ENCODE results near the gene COPG2. TPM values are rescaled to one million over a fixed set of nuclear protein-coding genes. Genes with fewer than 3 reads are reported as not detected.

Gene COPG2
- total and polyA plus RNA-seq, 2 of the 8 experiments (the other 6 are each of a cell fraction or from before 2014, with no cell fraction given) = 50.3 to 53.1 TPM

- no peak for TF ChIP-seq CREB1 (IDR thresholded peaks at IDR 0.05)
- TF ChIP-seq TAF7 (optimal IDR thresholded peaks at IDR 0.05; ENCODE audit: borderline replicate concordance, low read depth, low read length) = no peak
Observed at GRCh38 chr7:130649004-130649790, 19.4 kb downstream of the COPG2 start (continued).

Measured in H1 (cell line).